GM12801 (cell line): ENCODE measurements around the gene SEPHS2.

Experiments used
- CTCF ChIP-seq: IDR thresholded peaks from one replicate; pipeline ENCODE4 v1.5.1; 2011; ENCODE audit warnings: control low read depth; ENCODE audit not compliant: insufficient read length; ENCODE audit errors: extremely low read depth

SEPHS2 gene

GRCh38 chr16:30445408-30446202, at the start of gene SEPHS2:
Gene SEPHS2, minus strand, starts transcription at chr16:30445874. Its CDS starts 147 bp downstream, at chr16:30445727.
- no peak for TF ChIP-seq CTCF

- no peak for TF ChIP-seq CTCF
Measured at GRCh38 chr16:30494709-30495108, 49.0 kb upstream of the SEPHS2 start.

- no peak for TF ChIP-seq CTCF
Measured at GRCh38 chr16:30493941-30494488, 48.3 kb upstream of the SEPHS2 start.

GRCh38 chr16:30491744-30492308, 46.2 kb upstream of the SEPHS2 start:
- TF ChIP-seq CTCF: no peak

GRCh38 chr16:30491229-30491628, 45.6 kb upstream of the SEPHS2 start:
- no peak for TF ChIP-seq CTCF

GRCh38 chr16:30490210-30490609, 44.5 kb upstream of the SEPHS2 start:
- no peak for TF ChIP-seq CTCF

- no peak for TF ChIP-seq CTCF
Measured at GRCh38 chr16:30488764-30489605, 43.3 kb upstream of the SEPHS2 start.
